Cardiac muscle cell (in vitro differentiated cells and primary cell): ENCODE data around the gene NISCH. TPM values are rescaled to one million over a fixed set of nuclear protein-coding genes. Genes with fewer than 3 reads are reported as not detected.

ENCODE experiments used
- DNase-seq, 2 donors: peaks; one replicate each; pipeline versions ENCODE4 v3.0.0 to v3.0.0-alpha.2; 2010 to 2017; ENCODE audit warnings: low read depth in 1 of 2, low spot score in 1 of 2
- H3K27ac ChIP-seq: fragments of 200-600 bp; sonication (generic); 2 replicates; pipeline ENCODE4 v1.5.1; 2016
- H3K27me3 ChIP-seq: fragments of 200-600 bp; sonication (generic); 2 replicates; pipeline ENCODE4 v1.6.0; 2016; ENCODE audit warnings: control low read depth
- H3K36me3 ChIP-seq: fragments of 200-600 bp; sonication (generic); 2 replicates; pipeline ENCODE4 v1.5.1; 2016; ENCODE audit warnings: control low read depth
- H3K4me1 ChIP-seq: fragments of 200-600 bp; sonication (generic); 2 replicates; pipeline ENCODE4 v1.8.1; 2017; ENCODE audit warnings: low read depth, mild to moderate bottlenecking, mixed run types
- H3K4me3 ChIP-seq: fragments of 200-600 bp; sonication (generic); 2 replicates; pipeline ENCODE4 v1.5.1; 2016; ENCODE audit warnings: mild to moderate bottlenecking
- H3K9me3 ChIP-seq: fragments of 200-600 bp; sonication (generic); 2 replicates; pipeline ENCODE4 v1.5.1; 2017; ENCODE audit warnings: low read depth, mild to moderate bottlenecking, control low read depth
- polyA plus RNA-seq: library from polyadenylated mRNA; unstranded; fragments of >200 nt; fragmentation: Nextera tagmentation; extraction: Ambion mirVana; gene quantifications from 2 replicates; pipeline ENCODE4 v1.2.1, GENCODE V29; 2016
- total RNA-seq: library from RNA; depleted of rRNA; stranded (reverse); fragments of >200 nt; gene quantifications from 2 replicates; pipeline ENCODE4 v1.2.3, GENCODE V29; 2016
- TF ChIP-seq, protein P1 (sequence below): IDR thresholded peaks from 2 replicates; pipeline ENCODE4 v1.5.1; 2012; ENCODE audit warnings: low read depth, mild to moderate bottlenecking, low read length

The NISCH gene
- total and polyA plus RNA-seq, 2 experiments from 2014 or later = 80.8 to 205 TPM

DNA sequence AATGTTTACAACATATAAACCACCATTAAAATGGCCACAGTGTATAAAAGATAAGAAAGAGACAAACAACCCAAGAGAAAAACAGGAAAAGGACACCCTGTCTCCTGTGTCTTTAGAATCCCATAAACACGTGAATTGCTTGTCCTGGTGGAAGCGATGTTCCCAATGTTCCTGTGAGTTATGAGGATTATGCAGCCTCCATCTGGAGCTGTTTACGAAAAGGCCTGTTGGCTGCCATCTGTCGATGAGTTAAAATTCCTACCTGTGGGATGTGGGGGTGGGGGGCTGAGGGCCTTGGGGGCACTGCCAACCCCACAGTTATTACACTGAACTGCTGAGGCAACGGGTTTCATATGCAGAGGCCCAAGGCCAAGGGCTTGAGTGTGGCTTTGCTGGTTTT lies 13.6 kb downstream of the NISCH start:
- Histone ChIP-seq H3K36me3 (peaks cover 20% of the 10 kb centered on the region), H3K27ac (peak overlapping the region; percentile 78), H3K27me3 (no peaks in the 10 kb centered on the region), H3K9me3 (no peaks in the 10 kb centered on the region), H3K4me1 (peaks cover 17% of the 10 kb centered on the region), H3K4me3 (no peak overlapping the region)
- TF ChIP-seq, protein P1, sequence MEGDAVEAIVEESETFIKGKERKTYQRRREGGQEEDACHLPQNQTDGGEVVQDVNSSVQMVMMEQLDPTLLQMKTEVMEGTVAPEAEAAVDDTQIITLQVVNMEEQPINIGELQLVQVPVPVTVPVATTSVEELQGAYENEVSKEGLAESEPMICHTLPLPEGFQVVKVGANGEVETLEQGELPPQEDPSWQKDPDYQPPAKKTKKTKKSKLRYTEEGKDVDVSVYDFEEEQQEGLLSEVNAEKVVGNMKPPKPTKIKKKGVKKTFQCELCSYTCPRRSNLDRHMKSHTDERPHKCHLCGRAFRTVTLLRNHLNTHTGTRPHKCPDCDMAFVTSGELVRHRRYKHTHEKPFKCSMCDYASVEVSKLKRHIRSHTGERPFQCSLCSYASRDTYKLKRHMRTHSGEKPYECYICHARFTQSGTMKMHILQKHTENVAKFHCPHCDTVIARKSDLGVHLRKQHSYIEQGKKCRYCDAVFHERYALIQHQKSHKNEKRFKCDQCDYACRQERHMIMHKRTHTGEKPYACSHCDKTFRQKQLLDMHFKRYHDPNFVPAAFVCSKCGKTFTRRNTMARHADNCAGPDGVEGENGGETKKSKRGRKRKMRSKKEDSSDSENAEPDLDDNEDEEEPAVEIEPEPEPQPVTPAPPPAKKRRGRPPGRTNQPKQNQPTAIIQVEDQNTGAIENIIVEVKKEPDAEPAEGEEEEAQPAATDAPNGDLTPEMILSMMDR = no peak
- DNase-seq = no peak

DNA sequence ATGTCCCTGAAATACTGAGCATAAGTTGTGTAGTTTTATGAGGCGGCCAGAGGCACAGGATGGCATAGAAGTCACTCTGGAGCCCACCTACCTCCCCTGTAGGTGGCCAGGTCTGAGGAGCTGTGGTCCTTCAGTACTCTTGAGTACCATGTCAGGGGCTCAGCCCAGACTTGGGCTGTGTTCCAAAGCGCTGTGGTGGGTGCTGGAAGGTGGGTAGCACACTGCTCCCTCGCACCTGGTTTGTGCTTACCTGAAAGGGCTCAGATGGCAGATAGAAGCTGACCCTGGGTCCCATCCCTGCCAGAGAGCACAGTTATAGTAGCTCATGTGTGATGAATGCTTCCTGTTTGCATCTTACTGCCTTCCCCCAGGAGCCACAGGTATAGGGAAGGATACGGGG lies 15.5 kb downstream of the NISCH start:
- DNase-seq = no peak
- Histone ChIP-seq H3K27me3 (no peaks in the 10 kb centered on the region), H3K36me3 (peaks cover 35% of the 10 kb centered on the region), H3K4me3 (no peak overlapping the region), H3K9me3 (no peaks in the 10 kb centered on the region), H3K4me1 (peaks cover 17% of the 10 kb centered on the region), H3K27ac (peak overlapping the region; percentile 62)
- TF ChIP-seq, protein P1 = no peak

DNA sequence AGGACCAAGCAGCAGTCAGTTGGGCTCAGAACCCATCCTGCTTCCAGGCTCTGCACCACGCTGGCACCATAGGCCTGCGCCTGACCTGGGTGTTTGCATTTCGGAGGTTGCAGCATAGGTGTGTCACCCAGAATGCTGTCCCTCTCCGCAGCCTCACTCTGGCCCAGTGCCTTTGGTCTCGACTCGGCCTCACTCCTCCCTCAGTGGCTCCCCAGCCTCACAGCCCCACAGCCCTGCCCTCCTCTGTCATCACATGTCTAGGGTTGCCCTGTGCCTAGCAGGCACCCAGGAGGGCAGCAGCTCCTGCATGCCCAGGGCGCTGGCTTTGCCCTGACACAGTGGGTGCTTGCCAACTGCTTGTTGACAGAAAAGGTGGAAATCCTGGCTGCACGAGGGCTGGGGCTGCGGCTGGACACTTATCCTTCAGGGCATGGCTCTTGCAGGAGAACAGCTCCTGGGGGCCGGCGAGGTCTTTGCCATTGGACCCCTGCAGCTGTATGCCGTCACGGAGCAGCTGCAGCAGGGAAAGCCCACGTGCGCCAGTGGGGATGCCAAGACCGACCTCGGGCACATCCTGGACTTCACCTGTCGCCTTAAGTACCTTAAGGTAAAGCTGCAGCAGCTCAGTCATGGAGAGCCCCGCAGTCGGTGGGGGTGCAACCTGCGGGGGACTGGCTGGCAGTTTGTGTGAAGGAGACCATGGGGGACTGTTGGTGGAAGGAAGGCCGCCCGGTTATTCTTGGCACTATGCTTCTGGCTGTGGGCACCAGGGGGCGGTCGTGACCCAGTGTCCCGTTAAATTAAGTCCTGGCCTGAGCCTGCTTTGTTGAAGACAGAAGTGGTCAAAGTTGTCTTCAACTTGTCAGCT lies 16.2 kb downstream of the NISCH start:
- H3K27ac ChIP-seq = peak overlapping the region; percentile 62
- no peak overlapping the region for H3K4me3 ChIP-seq
- TF ChIP-seq, protein P1 = peak; percentile 66
- peak; percentile 67 to 78 for DNase-seq
- peaks cover 42% of the 10 kb centered on the region for H3K36me3 ChIP-seq
- H3K9me3 ChIP-seq = no peaks in the 10 kb centered on the region
- H3K27me3 ChIP-seq = no peaks in the 10 kb centered on the region
- H3K4me1 ChIP-seq = peaks cover 17% of the 10 kb centered on the region

DNA sequence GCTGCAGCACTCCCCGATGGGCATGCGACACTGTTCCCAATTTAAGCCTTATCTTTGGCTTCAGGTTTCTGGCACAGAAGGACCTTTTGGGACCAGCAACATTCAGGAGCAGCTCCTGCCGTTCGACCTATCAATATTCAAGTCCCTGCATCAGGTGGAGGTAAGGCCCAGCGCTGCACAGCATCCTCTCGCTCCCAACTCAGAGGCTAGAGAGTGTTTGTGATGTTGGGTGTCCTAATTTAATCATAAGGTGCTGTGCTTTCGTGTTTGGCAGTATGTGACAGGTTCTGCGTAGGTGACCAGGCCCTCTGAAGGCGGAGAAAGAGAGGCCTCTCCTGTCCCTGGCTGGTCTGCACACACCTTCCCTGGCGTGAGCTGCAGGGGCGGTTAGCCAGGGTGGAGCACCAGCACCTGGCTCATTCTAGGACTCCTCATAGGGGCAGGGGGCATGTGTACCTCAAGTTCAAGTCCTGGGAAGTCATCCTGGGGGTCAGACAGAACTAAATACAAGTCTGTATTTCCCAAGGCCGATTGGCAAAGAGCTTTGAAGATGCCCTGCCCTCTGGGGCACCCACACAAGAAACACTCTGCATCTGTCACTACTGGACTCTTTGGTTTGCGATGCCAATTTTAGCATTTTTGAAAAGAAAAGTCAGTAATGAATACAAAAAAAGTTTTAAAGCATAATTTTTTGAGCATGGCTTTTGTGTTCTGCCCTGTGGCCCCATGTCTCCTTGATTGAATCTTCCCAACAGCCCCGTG lies 17.0 kb downstream of the NISCH start:
- H3K4me3 ChIP-seq = no peak overlapping the region
- H3K9me3 ChIP-seq = no peaks in the 10 kb centered on the region
- no peak for DNase-seq
- H3K27me3 ChIP-seq = no peaks in the 10 kb centered on the region
- H3K36me3 ChIP-seq = peaks cover 50% of the 10 kb centered on the region
- TF ChIP-seq, protein P1 = no peak
- peaks cover 17% of the 10 kb centered on the region for H3K4me1 ChIP-seq
- peak overlapping the region; percentile 42 for H3K27ac ChIP-seq

DNA sequence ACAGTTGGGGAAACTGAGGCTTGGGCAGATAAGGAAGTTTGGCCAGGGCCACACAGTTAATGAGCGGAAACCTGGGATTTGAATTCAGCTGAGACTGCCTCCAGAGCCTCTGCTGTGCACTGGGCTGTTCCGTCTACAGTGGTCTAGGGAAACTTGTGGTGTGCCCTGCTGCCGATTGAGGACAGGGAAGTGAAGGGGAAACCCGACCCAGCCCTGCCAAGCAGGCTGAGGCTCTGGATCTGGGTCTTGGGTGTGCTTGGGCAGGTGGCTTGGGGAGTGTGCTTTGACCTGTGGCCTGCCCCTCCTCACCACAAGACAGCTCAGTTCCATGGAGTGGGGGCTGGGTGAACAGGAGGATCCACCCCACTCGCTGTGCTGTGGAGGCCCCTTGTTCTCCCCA lies 17.6 kb downstream of the NISCH start:
- H3K9me3 ChIP-seq = no peaks in the 10 kb centered on the region
- DNase-seq = no peak
- H3K4me1 ChIP-seq = peaks cover 11% of the 10 kb centered on the region
- peaks cover 56% of the 10 kb centered on the region for H3K36me3 ChIP-seq
- H3K27me3 ChIP-seq = no peaks in the 10 kb centered on the region
- no peak overlapping the region for H3K4me3 ChIP-seq
- no peak overlapping the region for H3K27ac ChIP-seq
- TF ChIP-seq, protein P1 = no peak
